CD4-positive, alpha-beta memory T cell (primary cell): Measurements from ENCODE around the gene TNFAIP3. TPM values are rescaled to one million over a fixed set of nuclear protein-coding genes. Genes with fewer than 3 reads are reported as not detected.
A peak's percentile ranks its signal among the peaks of the same experiment; 100 is the strongest.

Source experiments
- CTCF ChIA-PET: fragments of 350-600 bp; sonication (Branson Sonifier 250); formaldehyde crosslinking; loops from one replicate; lab custom pipeline; 2021; ENCODE audit warnings: inconsistent platforms; ENCODE audit not compliant: partially characterized antibody; lab: Charles Lee
- POLR2A ChIA-PET: fragments of 350-600 bp; sonication (Branson Sonifier 250); formaldehyde crosslinking; loops from one replicate; lab custom pipeline; 2021; ENCODE audit not compliant: partially characterized antibody; lab: Charles Lee
- DNase-seq, 5 donors: peaks; one replicate each; pipeline versions ENCODE4 v3.0.0 to v3.0.0-alpha.2; 2020 to 2022; ENCODE audit warnings: mixed read lengths in 1 of 5
- H3K27ac ChIP-seq: one replicate; pipeline ENCODE4 v1.7.0; 2013; ENCODE audit warnings: low read depth, low read length
- H3K27me3 ChIP-seq: 2 replicates; pipeline ENCODE4 v1.7.0; 2013; ENCODE audit warnings: mild to moderate bottlenecking, low read length, moderate library complexity; ENCODE audit not compliant: insufficient read depth
- H3K36me3 ChIP-seq: 2 replicates; pipeline ENCODE4 v1.7.0; 2013; ENCODE audit warnings: mild to moderate bottlenecking, low read length, moderate library complexity; ENCODE audit not compliant: insufficient read depth
- H3K4me1 ChIP-seq: 2 replicates; pipeline ENCODE4 v1.7.0; 2013; ENCODE audit warnings: mild to moderate bottlenecking, low read length, moderate library complexity; ENCODE audit not compliant: insufficient read depth
- H3K4me3 ChIP-seq, 2 donors: one replicate each; pipeline ENCODE4 v1.7.0; 2013; ENCODE audit warnings: low read length in 2 of 2, mild to moderate bottlenecking in 1 of 2
- H3K9me3 ChIP-seq, 2 donors: one replicate each; pipeline ENCODE4 v1.7.0; 2013; ENCODE audit warnings: low read length in 2 of 2, control low read depth in 1 of 2; ENCODE audit not compliant: control insufficient read depth in 1 of 2
- H3K27ac Mint-ChIP-seq, 7 donors: one replicate each; pipeline ENCODE4 v1.8.0; 2020 to 2021; ENCODE audit warnings: mixed read lengths in 7 of 7, mild to moderate bottlenecking in 6 of 7, inconsistent platforms in 3 of 7, moderate library complexity in 3 of 7
- H3K27me3 Mint-ChIP-seq, 2 donors: one replicate each; pipeline ENCODE4 v1.8.0; 2020 to 2021; ENCODE audit warnings: mixed read lengths in 2 of 2
- H3K36me3 Mint-ChIP-seq, 2 donors: one replicate each; pipeline ENCODE4 v1.8.0; 2020 to 2021; ENCODE audit warnings: mixed read lengths in 2 of 2, inconsistent platforms in 1 of 2, mild to moderate bottlenecking in 1 of 2
- H3K4me1 Mint-ChIP-seq, 4 donors: one replicate each; pipeline ENCODE4 v1.8.0; 2020 to 2021; ENCODE audit warnings: mixed read lengths in 4 of 4, mild to moderate bottlenecking in 1 of 4
- H3K4me3 Mint-ChIP-seq, 8 donors: one replicate each; pipeline ENCODE4 v1.8.0; 2020 to 2021; ENCODE audit warnings: mixed read lengths in 8 of 8, mild to moderate bottlenecking in 7 of 8, moderate library complexity in 6 of 8, inconsistent platforms in 3 of 8
- H3K9me3 Mint-ChIP-seq, 8 donors: one replicate each; pipeline ENCODE4 v1.8.0; 2020 to 2021; ENCODE audit warnings: mixed read lengths in 8 of 8, mild to moderate bottlenecking in 5 of 8, inconsistent platforms in 3 of 8, moderate library complexity in 1 of 8
- intact Hi-C: fragments of 100-400 bp; cut with micrococcal nuclease; formaldehyde crosslinking; loops from one replicate; pipeline ENCODE4 v1.15.1; 2023
- polyA plus RNA-seq, 2 donors: library from polyadenylated mRNA; unstranded; fragments of 300-500 nt; fragmentation: Illumina TruSeq; gene quantifications; one replicate each; pipeline ENCODE4 v1.2.3, GENCODE V29; 2021
- total RNA-seq, 2 experiments: library from RNA; stranded (reverse); gene quantifications; one replicate each; pipeline ENCODE4 v1.2.3, GENCODE V29; 2021

Gene TNFAIP3
- total and polyA plus RNA-seq, 4 experiments from 2014 or later = 112 to 318 (median 155) TPM

DNA sequence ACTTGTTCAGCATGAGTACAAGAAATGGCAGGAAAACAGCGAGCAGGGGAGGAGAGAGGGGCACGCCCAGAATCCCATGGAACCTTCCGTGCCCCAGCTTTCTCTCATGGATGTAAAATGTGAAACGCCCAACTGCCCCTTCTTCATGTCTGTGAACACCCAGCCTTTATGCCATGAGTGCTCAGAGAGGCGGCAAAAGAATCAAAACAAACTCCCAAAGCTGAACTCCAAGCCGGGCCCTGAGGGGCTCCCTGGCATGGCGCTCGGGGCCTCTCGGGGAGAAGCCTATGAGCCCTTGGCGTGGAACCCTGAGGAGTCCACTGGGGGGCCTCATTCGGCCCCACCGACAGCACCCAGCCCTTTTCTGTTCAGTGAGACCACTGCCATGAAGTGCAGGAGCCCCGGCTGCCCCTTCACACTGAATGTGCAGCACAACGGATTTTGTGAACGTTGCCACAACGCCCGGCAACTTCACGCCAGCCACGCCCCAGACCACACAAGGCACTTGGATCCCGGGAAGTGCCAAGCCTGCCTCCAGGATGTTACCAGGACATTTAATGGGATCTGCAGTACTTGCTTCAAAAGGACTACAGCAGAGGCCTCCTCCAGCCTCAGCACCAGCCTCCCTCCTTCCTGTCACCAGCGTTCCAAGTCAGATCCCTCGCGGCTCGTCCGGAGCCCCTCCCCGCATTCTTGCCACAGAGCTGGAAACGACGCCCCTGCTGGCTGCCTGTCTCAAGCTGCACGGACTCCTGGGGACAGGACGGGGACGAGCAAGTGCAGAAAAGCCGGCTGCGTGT, 11.6 kb downstream of the TNFAIP3 start:
- CTCF ChIA-PET = interaction anchor here (0.6 to 6.7 kb wide), 4 partner anchors 9 to 66 kb away, joined by 3 to 84 read pairs (median 7); partner anchors contain the start of gene TNFAIP3
- H3K36me3 Mint-ChIP-seq = peaks cover 80 to 96% of the 10 kb centered on the region in 2 donors

DNA sequence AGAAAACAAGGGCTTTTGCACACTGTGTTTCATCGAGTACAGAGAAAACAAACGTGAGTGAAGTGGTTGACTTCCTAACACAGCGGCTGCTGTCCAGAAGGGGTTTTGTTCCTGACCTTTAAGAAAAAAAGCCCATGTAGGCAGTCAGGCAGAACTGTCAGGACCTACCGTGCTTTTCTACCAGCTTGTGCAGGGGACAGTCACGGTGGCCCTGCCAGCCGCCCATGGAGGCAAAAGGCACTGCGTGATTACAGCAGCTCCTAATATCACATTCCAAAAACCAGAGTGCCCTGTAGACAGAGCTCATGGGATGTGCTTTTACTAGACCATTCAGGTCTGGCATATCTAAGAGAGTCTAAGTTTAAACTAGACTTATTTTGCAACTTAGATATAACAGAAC, 12.2 kb downstream of the TNFAIP3 start:
- Histone ChIP-seq H3K36me3 (peaks cover 79% of the 10 kb centered on the region), H3K9me3 (no peaks in the 10 kb centered on the region), H3K4me3 (no peak overlapping the region), H3K4me1 (peaks cover 90% of the 10 kb centered on the region), H3K27ac (peak overlapping the region; percentile 14), H3K27me3 (no peaks in the 10 kb centered on the region)
- Mint-ChIP-seq H3K9me3 (peaks cover 0 to 47% (median 0%) of the 10 kb centered on the region in 8 donors), H3K36me3 (peaks cover 77 to 90% of the 10 kb centered on the region in 2 donors), H3K27me3 (no peaks in the 10 kb centered on the region), H3K27ac (peak overlapping the region in 6 of 7 donors; percentile 82 to 99 (median 86)), H3K4me1 (peaks cover 38 to 98% (median 67%) of the 10 kb centered on the region in 4 donors), H3K4me3 (peak overlapping the region in 5 of 8 donors; percentile 31 to 76 (median 59))
- peak in 2 of 5 donors; percentile 43 to 51 for DNase-seq
- intact Hi-C loops = no loop called here
- POLR2A ChIA-PET = interaction anchor here (1.3 to 9.8 kb wide), 2 partner anchors 8 to 171 kb away, joined by 5 to 125 read pairs; partner anchors contain the start of gene TNFAIP3
- CTCF ChIA-PET = interaction anchor here (0.6 to 6.7 kb wide), 2 partner anchors 9 to 65 kb away, joined by 3 to 84 read pairs; partner anchors contain the start of gene TNFAIP3

More for the DNA sequence above, 11.6 kb downstream of the TNFAIP3 start:
- DNase-seq = peak; percentile 46 to 59 (median 50)
- Mint-ChIP-seq H3K27ac (peak overlapping the region; percentile 63 to 99 (median 84)), H3K27me3 (no peaks in the 10 kb centered on the region), H3K9me3 (peaks cover 0 to 44% (median 0%) of the 10 kb centered on the region in 8 donors), H3K4me1 (peaks cover 35 to 98% (median 67%) of the 10 kb centered on the region in 4 donors), H3K4me3 (peak overlapping the region in 5 of 8 donors; percentile 52 to 76 (median 63))
- Histone ChIP-seq H3K9me3 (no peaks in the 10 kb centered on the region), H3K27ac (peak overlapping the region; percentile 14), H3K27me3 (no peaks in the 10 kb centered on the region), H3K4me1 (peaks cover 90% of the 10 kb centered on the region), H3K36me3 (peaks cover 82% of the 10 kb centered on the region), H3K4me3 (no peak overlapping the region)
- POLR2A ChIA-PET = interaction anchor here (0.9 to 9.8 kb wide), 4 partner anchors 8 to 171 kb away, joined by 3 to 125 read pairs (median 4); partner anchors contain the start of gene TNFAIP3
- intact Hi-C loops = loop anchor here (1.0 kb wide), 1 partner anchor 8 kb away; no protein-coding TSS in a partner anchor

DNA sequence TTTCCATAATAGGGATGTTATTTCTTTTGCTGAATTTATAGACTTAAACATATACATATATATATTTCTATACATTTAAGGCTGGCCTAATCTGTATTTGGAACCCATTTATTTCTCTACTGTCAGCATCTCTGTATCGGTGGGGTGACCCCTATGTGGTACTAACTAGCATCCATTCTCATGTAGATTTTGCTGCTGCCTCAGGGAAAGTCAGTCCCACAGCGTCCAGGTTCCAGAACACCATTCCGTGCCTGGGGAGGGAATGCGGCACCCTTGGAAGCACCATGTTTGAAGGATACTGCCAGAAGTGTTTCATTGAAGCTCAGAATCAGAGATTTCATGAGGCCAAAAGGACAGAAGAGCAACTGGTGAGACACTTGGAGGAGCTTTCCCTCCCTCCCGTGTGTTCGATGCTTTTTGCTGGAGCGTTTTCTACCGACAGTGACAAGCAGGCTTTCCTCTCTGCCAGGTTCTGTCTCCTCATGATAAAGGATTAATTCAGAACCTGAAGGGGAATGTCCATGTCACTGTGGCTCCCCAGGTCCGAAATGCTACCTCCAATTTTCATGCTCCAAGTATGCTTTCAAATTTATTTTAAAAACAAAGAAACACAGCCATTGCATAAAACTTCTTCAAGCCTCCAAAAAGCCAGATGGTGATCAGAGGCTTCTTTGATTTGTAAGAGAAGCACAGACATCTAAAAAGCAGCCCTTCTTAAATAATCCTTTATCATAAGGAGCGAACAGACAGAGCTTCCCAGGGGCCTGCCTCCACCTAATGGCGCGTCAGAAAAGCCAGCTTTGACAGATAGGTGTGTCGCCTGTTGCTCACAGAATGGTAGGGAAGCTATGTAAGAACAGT, 13.1 kb downstream of the TNFAIP3 start:
- H3K27ac Mint-ChIP-seq = peak overlapping the region; percentile 17 to 99 (median 89)
- peak overlapping the region; percentile 17 for H3K27ac ChIP-seq
- DNase-seq = peak; percentile 33 to 47 (median 42)
- intact Hi-C loops = no loop called here
- no peak overlapping the region for H3K4me3 ChIP-seq
- H3K9me3 Mint-ChIP-seq = peaks cover 0 to 45% (median 0%) of the 10 kb centered on the region in 8 donors
- peaks cover 37 to 98% (median 67%) of the 10 kb centered on the region in 4 donors for H3K4me1 Mint-ChIP-seq
- no peaks in the 10 kb centered on the region for H3K27me3 ChIP-seq
- no peaks in the 10 kb centered on the region for H3K9me3 ChIP-seq
- peaks cover 72 to 87% of the 10 kb centered on the region in 2 donors for H3K36me3 Mint-ChIP-seq
- POLR2A ChIA-PET = interaction anchor here (0.8 to 9.8 kb wide), 3 partner anchors 9 to 82 kb away, joined by 3 to 125 read pairs (median 3); partner anchors contain the start of gene TNFAIP3
- peak overlapping the region in 6 of 8 donors; percentile 29 to 66 (median 50) for H3K4me3 Mint-ChIP-seq
- peaks cover 70% of the 10 kb centered on the region for H3K36me3 ChIP-seq
- peaks cover 83% of the 10 kb centered on the region for H3K4me1 ChIP-seq
- H3K27me3 Mint-ChIP-seq = no peaks in the 10 kb centered on the region
- CTCF ChIA-PET = interaction anchor here (0.8 to 6.7 kb wide), 8 partner anchors 10 to 236 kb away, joined by 3 to 84 read pairs (median 3); partner anchors contain the start of gene TNFAIP3

DNA sequence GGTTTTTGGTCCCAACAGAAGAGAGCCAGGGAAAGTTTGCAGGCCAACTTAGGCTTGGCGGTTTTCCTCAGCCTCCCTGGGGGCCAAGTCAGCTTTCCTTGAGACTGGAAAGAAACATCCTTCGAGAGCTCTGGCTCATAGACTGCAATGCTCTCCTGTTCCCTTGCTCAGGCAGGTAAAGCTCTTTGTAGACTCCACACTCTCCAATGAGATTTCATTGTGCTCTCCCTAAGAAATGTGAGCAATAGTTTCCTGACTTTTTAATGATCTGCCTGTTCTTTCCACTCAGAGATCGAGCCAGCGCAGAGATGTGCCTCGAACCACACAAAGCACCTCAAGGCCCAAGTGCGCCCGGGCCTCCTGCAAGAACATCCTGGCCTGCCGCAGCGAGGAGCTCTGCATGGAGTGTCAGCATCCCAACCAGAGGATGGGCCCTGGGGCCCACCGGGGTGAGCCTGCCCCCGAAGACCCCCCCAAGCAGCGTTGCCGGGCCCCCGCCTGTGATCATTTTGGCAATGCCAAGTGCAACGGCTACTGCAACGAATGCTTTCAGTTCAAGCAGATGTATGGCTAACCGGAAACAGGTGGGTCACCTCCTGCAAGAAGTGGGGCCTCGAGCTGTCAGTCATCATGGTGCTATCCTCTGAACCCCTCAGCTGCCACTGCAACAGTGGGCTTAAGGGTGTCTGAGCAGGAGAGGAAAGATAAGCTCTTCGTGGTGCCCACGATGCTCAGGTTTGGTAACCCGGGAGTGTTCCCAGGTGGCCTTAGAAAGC, 13.9 kb downstream of the TNFAIP3 start:
- peak; percentile 43 to 69 (median 59) for DNase-seq
- peaks cover 76% of the 10 kb centered on the region for H3K4me1 ChIP-seq
- Mint-ChIP-seq H3K4me3 (peak overlapping the region; percentile 29 to 66 (median 50)), H3K36me3 (peaks cover 68 to 82% of the 10 kb centered on the region in 2 donors), H3K27ac (peak overlapping the region; percentile 81 to 99 (median 87)), H3K4me1 (peaks cover 34 to 94% (median 60%) of the 10 kb centered on the region in 4 donors), H3K9me3 (peaks cover 0 to 51% (median 0%) of the 10 kb centered on the region in 8 donors), H3K27me3 (no peaks in the 10 kb centered on the region)
- intact Hi-C loops = no loop called here
- CTCF ChIA-PET = interaction anchor here (0.8 to 6.7 kb wide), 13 partner anchors 11 to 235 kb away, joined by 3 to 84 read pairs (median 3); partner anchors contain the start of gene TNFAIP3
- H3K9me3 ChIP-seq = no peaks in the 10 kb centered on the region
- H3K4me3 ChIP-seq = no peak overlapping the region
- H3K27ac ChIP-seq = no peak overlapping the region
- POLR2A ChIA-PET = interaction anchor here (0.7 to 9.8 kb wide), 7 partner anchors 10 to 575 kb away, joined by 3 to 125 read pairs (median 3); partner anchors contain the start of gene TNFAIP3
- H3K27me3 ChIP-seq = no peaks in the 10 kb centered on the region
- peaks cover 62% of the 10 kb centered on the region for H3K36me3 ChIP-seq

DNA sequence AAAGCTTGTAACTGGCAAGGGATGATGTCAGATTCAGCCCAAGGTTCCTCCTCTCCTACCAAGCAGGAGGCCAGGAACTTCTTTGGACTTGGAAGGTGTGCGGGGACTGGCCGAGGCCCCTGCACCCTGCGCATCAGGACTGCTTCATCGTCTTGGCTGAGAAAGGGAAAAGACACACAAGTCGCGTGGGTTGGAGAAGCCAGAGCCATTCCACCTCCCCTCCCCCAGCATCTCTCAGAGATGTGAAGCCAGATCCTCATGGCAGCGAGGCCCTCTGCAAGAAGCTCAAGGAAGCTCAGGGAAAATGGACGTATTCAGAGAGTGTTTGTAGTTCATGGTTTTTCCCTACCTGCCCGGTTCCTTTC, 14.4 kb downstream of the TNFAIP3 start:
- peak overlapping the region in 7 of 8 donors; percentile 4 to 57 (median 39) for H3K4me3 Mint-ChIP-seq
- peaks cover 33 to 94% (median 60%) of the 10 kb centered on the region in 4 donors for H3K4me1 Mint-ChIP-seq

More for the DNA sequence above, 14.4 kb downstream of the TNFAIP3 start:
- Mint-ChIP-seq H3K36me3 (peaks cover 68 to 77% of the 10 kb centered on the region in 2 donors), H3K27me3 (no peaks in the 10 kb centered on the region), H3K27ac (peak overlapping the region; percentile 81 to 99 (median 87)), H3K9me3 (peaks cover 0 to 55% (median 0%) of the 10 kb centered on the region in 8 donors)
- Histone ChIP-seq H3K27ac (no peak overlapping the region), H3K9me3 (no peaks in the 10 kb centered on the region), H3K27me3 (no peaks in the 10 kb centered on the region), H3K4me1 (peaks cover 76% of the 10 kb centered on the region), H3K36me3 (peaks cover 59% of the 10 kb centered on the region), H3K4me3 (no peak overlapping the region)
- intact Hi-C loops = no loop called here
- ChIA-PET POLR2A (interaction anchor here (0.7 to 9.8 kb wide), 8 partner anchors 11 to 575 kb away, joined by 3 to 125 read pairs (median 4); partner anchors contain the start of gene TNFAIP3), CTCF (interaction anchor here (1.0 to 6.7 kb wide), 10 partner anchors 11 to 173 kb away, joined by 3 to 84 read pairs (median 3); partner anchors contain the start of gene TNFAIP3)
- DNase-seq = peak in 4 of 5 donors; percentile 56 to 71 (median 60)
